Mucosa of rectum (tissue), 2 donors: ENCODE results near the gene SAMM50.

Experiments
- H3K27ac ChIP-seq, 2 donors: one replicate each; pipeline ENCODE4 v1.7.0; 2013; ENCODE audit warnings: inconsistent platforms in 2 of 2, low read depth in 2 of 2, low read length in 2 of 2
- H3K27me3 ChIP-seq, 2 donors: one replicate each; pipeline ENCODE4 v1.7.0; 2013; ENCODE audit warnings: low read length in 2 of 2; ENCODE audit not compliant: control insufficient read depth in 2 of 2, insufficient read depth in 2 of 2
- H3K36me3 ChIP-seq, 2 donors: one replicate each; pipeline ENCODE4 v1.7.0; 2013; ENCODE audit warnings: low read length in 2 of 2; ENCODE audit not compliant: control insufficient read depth in 2 of 2, insufficient read depth in 2 of 2
- H3K4me1 ChIP-seq, 2 donors: one replicate each; pipeline ENCODE4 v1.7.0; 2013; ENCODE audit warnings: low read length in 2 of 2, mild to moderate bottlenecking in 1 of 2; ENCODE audit not compliant: control insufficient read depth in 2 of 2, insufficient read depth in 2 of 2
- H3K4me3 ChIP-seq, 2 donors: one replicate each; pipeline ENCODE4 v1.7.0; 2013; ENCODE audit warnings: low read length in 2 of 2
- H3K9ac ChIP-seq, 2 donors: one replicate each; pipeline ENCODE4 v1.7.0; 2013; ENCODE audit warnings: low read length in 2 of 2, low read depth in 1 of 2, mild to moderate bottlenecking in 1 of 2
- H3K9me3 ChIP-seq, 2 donors: one replicate each; pipeline ENCODE4 v1.7.0; 2013; ENCODE audit warnings: low read length in 2 of 2; ENCODE audit not compliant: control insufficient read depth in 2 of 2
- donor health status: healthy.
- donor health status: Normal muscosa, but diverticular disease.

SAMM50 gene

DNA sequence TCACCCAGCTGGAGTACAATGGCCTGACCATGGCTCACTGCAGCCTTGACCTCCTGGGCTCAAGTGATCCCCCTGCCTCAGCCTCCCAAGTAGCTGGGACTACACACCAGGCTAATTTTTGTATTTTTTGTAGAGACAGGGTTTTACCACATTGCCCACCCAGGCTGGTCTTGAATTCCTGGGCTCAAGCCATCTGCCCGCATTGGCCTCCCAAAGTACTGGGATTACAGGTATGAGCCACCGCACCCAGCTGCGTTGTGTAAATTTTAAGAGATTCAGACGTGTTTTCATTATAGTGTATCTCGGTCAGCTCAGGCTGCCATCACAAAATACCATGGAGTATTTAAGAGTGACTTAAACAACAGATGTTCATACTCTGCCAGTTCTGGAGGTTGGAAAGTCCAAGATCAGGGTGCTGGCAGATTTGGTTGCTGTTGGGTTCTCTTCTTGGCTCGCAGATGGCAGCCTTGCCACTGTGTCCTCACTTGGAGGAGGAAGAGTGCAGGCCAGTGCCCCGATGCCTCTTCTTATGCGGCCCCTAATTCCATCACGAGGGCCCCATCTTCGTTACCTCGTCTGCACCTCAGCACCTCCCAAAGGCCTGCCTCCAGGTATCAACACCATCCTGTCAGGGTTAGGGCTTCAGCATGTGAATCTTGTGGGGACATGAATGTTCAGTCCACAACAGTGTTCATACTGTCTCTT, 36.2 kb downstream of the SAMM50 start:
- Histone ChIP-seq H3K36me3 (peaks cover 45 to 71% of the 10 kb centered on the region in 2 donors), H3K4me3 (no peak overlapping the region), H3K27me3 (no peaks in the 10 kb centered on the region), H3K27ac (no peak overlapping the region), H3K4me1 (peaks cover 0 to 4% of the 10 kb centered on the region in 2 donors), H3K9ac (no peak overlapping the region), H3K9me3 (no peaks in the 10 kb centered on the region)

DNA sequence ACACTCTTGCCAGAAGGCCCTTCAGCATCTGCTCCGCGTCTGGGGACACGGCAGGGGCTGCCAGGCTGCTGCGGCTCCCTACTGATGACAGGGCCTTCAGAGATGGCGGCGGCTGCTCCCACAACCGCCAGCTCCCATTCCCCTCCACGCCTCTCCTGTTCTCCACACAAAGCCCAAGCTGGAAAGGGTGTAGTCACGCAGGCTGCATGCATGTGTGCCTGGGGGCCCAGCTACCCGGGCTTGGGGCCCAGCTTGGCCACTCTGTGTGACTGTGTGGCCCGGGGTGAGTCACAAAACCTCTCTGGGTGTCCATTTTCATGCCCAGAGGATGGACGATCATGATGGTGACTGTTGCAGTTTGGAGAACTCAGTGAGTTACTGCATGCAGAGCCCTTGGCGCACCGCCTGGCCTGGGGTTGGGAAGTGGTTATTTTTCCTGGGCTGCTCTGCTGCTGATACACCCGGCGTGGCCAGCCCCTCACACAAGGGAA, 37.1 kb downstream of the SAMM50 start:
- Histone ChIP-seq H3K4me3 (no peak overlapping the region), H3K9me3 (no peaks in the 10 kb centered on the region), H3K4me1 (peaks cover 0 to 4% of the 10 kb centered on the region in 2 donors), H3K27me3 (no peaks in the 10 kb centered on the region), H3K36me3 (peaks cover 48 to 74% of the 10 kb centered on the region in 2 donors), H3K27ac (no peak overlapping the region), H3K9ac (no peak overlapping the region)

DNA sequence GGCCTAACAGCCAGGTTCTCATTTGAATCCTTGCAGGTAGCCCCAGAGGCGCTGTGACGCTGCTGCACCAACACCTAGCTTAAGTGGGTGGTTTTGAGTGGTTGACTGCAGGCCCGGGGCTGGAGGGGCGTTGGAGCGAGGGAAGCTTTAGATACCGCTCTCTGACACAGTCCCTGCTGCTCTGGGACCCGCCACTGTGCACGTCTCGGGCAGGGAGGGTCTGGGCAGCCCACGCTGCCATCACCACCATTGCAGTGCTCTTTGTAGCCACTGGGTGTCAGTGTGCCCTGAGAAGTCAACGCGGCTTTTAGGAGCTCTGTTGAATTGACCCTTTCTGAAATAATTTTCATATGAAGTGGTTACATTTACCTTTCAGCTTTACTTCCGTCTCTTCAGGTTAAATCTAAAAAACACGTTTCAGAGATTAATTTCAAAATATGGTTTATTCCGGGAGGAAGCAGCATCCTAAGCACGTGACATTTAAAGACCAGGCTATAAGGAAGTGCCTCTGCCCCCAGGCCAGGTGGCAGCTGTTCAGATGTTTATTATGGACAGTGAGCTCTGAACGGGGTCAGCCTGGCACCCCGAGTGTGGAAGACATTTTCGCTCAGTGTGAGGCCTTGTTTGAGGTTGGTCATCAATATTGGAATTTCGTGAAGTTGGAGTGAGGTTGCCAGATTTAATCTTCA, 38.0 kb downstream of the SAMM50 start:
- Histone ChIP-seq H3K9ac (no peak overlapping the region), H3K36me3 (peaks cover 48 to 75% of the 10 kb centered on the region in 2 donors), H3K4me1 (peaks cover 0 to 4% of the 10 kb centered on the region in 2 donors), H3K9me3 (no peaks in the 10 kb centered on the region), H3K27ac (no peak overlapping the region), H3K27me3 (no peaks in the 10 kb centered on the region), H3K4me3 (no peak overlapping the region)

- H3K4me1 ChIP-seq: peaks cover 0 to 4% of the 10 kb centered on the region in 2 donors
- no peak overlapping the region for H3K9ac ChIP-seq
- no peak overlapping the region for H3K27ac ChIP-seq
Measured at GRCh38 chr22:43994006-43994405, 38.8 kb downstream of the SAMM50 start.

GRCh38 chr22:43994416-43994815, 39.2 kb downstream of the SAMM50 start:
- Histone ChIP-seq H3K27me3 (no peaks in the 10 kb centered on the region), H3K9ac (no peak overlapping the region), H3K36me3 (peaks cover 44 to 77% of the 10 kb centered on the region in 2 donors), H3K4me3 (no peak overlapping the region), H3K9me3 (no peaks in the 10 kb centered on the region), H3K27ac (no peak overlapping the region), H3K4me1 (peaks cover 0 to 4% of the 10 kb centered on the region in 2 donors)

More at GRCh38 chr22:43994006-43994405, 38.8 kb downstream of the SAMM50 start:
- Histone ChIP-seq H3K36me3 (peaks cover 46 to 76% of the 10 kb centered on the region in 2 donors), H3K27me3 (no peaks in the 10 kb centered on the region), H3K4me3 (no peak overlapping the region), H3K9me3 (no peaks in the 10 kb centered on the region)

- no peak overlapping the region for H3K9ac ChIP-seq
- no peaks in the 10 kb centered on the region for H3K27me3 ChIP-seq
- no peaks in the 10 kb centered on the region for H3K9me3 ChIP-seq
- H3K36me3 ChIP-seq: peaks cover 37 to 73% of the 10 kb centered on the region in 2 donors
- no peak overlapping the region for H3K27ac ChIP-seq
- peaks cover 0 to 4% of the 10 kb centered on the region in 2 donors for H3K4me1 ChIP-seq
- no peak overlapping the region for H3K4me3 ChIP-seq
Measured at GRCh38 chr22:43995057-43995685, 39.9 kb downstream of the SAMM50 start.

- H3K9me3 ChIP-seq: no peaks in the 10 kb centered on the region
- H3K4me3 ChIP-seq: peak overlapping the region in 1 of 2 donors; percentile 67
- no peaks in the 10 kb centered on the region for H3K27me3 ChIP-seq
- peak overlapping the region in 1 of 2 donors; percentile 14 for H3K9ac ChIP-seq
- H3K27ac ChIP-seq: peak overlapping the region; percentile 17 to 45
- peaks cover 0 to 4% of the 10 kb centered on the region in 2 donors for H3K4me1 ChIP-seq
- H3K36me3 ChIP-seq: peaks cover 37 to 68% of the 10 kb centered on the region in 2 donors
Measured at GRCh38 chr22:43995798-43996169, 40.5 kb downstream of the SAMM50 start.

DNA sequence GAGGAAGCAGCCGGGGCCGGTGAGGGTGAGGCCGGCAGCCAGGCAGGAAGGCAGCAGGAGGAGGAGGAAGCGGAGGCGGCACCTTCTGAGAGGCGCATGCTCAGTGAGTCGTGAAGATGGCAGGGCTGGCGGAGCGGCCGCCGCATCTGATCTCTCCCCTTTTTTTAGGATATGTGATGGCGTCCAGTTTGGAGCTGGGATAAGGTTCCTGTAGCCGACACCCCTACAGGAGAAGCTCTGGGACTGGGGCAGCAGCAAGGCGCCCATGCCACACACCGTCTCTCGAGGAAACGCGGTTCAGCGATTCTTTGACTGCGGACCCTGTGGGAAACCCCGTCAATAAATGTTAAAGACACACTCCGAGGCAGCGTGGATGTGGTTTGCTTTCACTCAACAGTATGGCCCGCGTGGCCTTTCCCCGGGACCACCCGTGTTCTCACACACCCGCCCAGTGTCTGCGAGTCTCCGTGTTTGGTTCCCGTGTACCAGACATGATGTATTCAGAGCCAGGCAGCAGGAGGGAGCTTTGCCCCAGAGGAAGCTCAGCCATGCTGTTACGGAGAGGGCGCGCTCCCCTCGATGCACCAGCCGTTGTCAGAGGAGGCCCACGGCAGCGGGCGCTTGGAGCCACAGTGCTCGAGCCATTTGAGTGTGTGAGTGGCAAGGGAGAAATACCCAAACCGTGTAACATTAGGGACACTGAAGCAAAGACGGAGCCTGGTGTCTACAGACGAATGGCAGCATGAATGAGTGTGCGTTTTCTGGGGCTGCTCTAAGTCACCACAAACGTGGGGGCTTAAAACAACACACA, 41.1 kb downstream of the SAMM50 start:
- Histone ChIP-seq H3K36me3 (peaks cover 36 to 64% of the 10 kb centered on the region in 2 donors), H3K9ac (peak overlapping the region in 1 of 2 donors; percentile 14), H3K27me3 (no peaks in the 10 kb centered on the region), H3K27ac (peak overlapping the region; percentile 17 to 45), H3K4me1 (peaks cover 0 to 4% of the 10 kb centered on the region in 2 donors), H3K4me3 (peak overlapping the region in 1 of 2 donors; percentile 67), H3K9me3 (no peaks in the 10 kb centered on the region)

- Histone ChIP-seq H3K9me3 (no peaks in the 10 kb centered on the region), H3K4me1 (peaks cover 0 to 4% of the 10 kb centered on the region in 2 donors), H3K4me3 (no peak overlapping the region), H3K36me3 (peaks cover 32 to 58% of the 10 kb centered on the region in 2 donors), H3K27me3 (no peaks in the 10 kb centered on the region), H3K9ac (no peak overlapping the region), H3K27ac (no peak overlapping the region)
Measured at GRCh38 chr22:43996981-43997265, 41.7 kb downstream of the SAMM50 start.
